Activated CD4-positive, alpha-beta T cell treated with anti-CD3 and anti-CD28 coated beads, Interleukin-2, amount 50 U/mL, for 4 hours (primary cell): ENCODE results near the gene PEX11G.

Experiments
- DNase-seq, 2 experiments: peaks; one replicate each; pipeline ENCODE4 v3.0.0-alpha.2; 2020

PEX11G gene

GRCh38 chr19:7488736-7489353 is at the start of gene PEX11G:
Gene PEX11G (minus strand): TSS chr19:7489035. CDS start chr19:7489010, 25 bp downstream.
- peak; percentile 84 to 85 for DNase-seq

- DNase-seq: no peak
These were observed 47.3 kb upstream of the PEX11G start for GRCh38 chr19:7535998-7536695.

- DNase-seq: peak; percentile 90 to 92
These were observed 46.5 kb upstream of the PEX11G start, which contains the start of gene PNPLA6 for GRCh38 chr19:7535047-7535997. Gene PNPLA6 (plus strand): TSS chr19:7535717. CDS start chr19:7535789, 72 bp downstream.

- peak in 1 of 2 experiments; percentile 32 for DNase-seq
These were observed 45.8 kb upstream of the PEX11G start for GRCh38 chr19:7534531-7535046.

GRCh38 chr19:7533925-7534480 is 45.2 kb upstream of the PEX11G start:
- peak; percentile 81 to 82 for DNase-seq

- no peak for DNase-seq
These were observed 44.5 kb upstream of the PEX11G start for GRCh38 chr19:7533281-7533885.

- DNase-seq: no peak
These were observed 41.0 kb upstream of the PEX11G start for GRCh38 chr19:7529610-7530490.

- DNase-seq: no peak
These were observed 40.4 kb upstream of the PEX11G start for GRCh38 chr19:7529246-7529600.

- no peak for DNase-seq
These were observed 39.8 kb upstream of the PEX11G start for GRCh38 chr19:7528522-7529245.

- DNase-seq: no peak
These were observed 39.3 kb upstream of the PEX11G start for GRCh38 chr19:7528192-7528519.

- DNase-seq: no peak
These were observed 38.8 kb upstream of the PEX11G start for GRCh38 chr19:7527516-7528191.

- no peak for DNase-seq
These were observed 37.5 kb upstream of the PEX11G start for GRCh38 chr19:7526059-7526929.

GRCh38 chr19:7524992-7525739 is 36.3 kb upstream of the PEX11G start:
- DNase-seq: no peak

GRCh38 chr19:7524523-7524922 is 35.7 kb upstream of the PEX11G start:
- no peak for DNase-seq

- DNase-seq: no peak
These were observed 34.3 kb upstream of the PEX11G start for GRCh38 chr19:7522923-7523667.

- DNase-seq: peak; percentile 99
These were observed 33.5 kb upstream of the PEX11G start, which contains the start of gene MCOLN1 for GRCh38 chr19:7522072-7522922. Gene MCOLN1 (plus strand): TSS chr19:7522624. CDS start chr19:7522751, 127 bp downstream.
